ENCODE data around the gene ALPK1.

The ALPK1 gene

DNA sequence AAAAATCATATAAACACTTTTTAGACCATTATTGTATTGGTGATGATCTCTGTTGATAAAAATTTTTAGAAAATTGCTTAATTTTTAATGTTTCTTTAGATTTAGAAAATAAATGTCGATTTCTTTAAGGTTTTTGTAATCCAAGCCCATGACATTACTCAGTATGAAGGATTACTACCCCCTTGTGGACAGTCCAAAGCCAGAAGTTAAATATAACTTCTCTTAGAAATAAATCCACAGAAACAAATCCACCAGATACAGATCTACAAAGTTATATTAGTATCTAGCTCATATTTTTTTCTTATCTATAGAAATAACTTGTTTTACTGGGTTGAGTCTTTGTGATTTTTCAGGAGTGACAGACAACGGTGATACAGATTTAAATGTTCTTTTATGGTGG lies 30.3 kb upstream of the ALPK1 start:
- TF ChIP-seq SIN3A (IDR thresholded peaks at IDR 0.05; ENCODE audit: borderline replicate concordance, insufficient read depth, low read length) (no peak), FOXP2 (optimal IDR thresholded peaks at IDR 0.05; ENCODE audit: borderline replicate concordance, extremely low read depth, extremely low read length, insufficient read depth) (no peak), POLR2AphosphoS5 (IDR thresholded peaks at IDR 0.05; ENCODE audit: low read depth, low read length) (no peak), TAF1 (IDR thresholded peaks at IDR 0.05; ENCODE audit: borderline replicate concordance, insufficient read depth, low read length) (no peak)
- TF ChIP-seq, protein P1, sequence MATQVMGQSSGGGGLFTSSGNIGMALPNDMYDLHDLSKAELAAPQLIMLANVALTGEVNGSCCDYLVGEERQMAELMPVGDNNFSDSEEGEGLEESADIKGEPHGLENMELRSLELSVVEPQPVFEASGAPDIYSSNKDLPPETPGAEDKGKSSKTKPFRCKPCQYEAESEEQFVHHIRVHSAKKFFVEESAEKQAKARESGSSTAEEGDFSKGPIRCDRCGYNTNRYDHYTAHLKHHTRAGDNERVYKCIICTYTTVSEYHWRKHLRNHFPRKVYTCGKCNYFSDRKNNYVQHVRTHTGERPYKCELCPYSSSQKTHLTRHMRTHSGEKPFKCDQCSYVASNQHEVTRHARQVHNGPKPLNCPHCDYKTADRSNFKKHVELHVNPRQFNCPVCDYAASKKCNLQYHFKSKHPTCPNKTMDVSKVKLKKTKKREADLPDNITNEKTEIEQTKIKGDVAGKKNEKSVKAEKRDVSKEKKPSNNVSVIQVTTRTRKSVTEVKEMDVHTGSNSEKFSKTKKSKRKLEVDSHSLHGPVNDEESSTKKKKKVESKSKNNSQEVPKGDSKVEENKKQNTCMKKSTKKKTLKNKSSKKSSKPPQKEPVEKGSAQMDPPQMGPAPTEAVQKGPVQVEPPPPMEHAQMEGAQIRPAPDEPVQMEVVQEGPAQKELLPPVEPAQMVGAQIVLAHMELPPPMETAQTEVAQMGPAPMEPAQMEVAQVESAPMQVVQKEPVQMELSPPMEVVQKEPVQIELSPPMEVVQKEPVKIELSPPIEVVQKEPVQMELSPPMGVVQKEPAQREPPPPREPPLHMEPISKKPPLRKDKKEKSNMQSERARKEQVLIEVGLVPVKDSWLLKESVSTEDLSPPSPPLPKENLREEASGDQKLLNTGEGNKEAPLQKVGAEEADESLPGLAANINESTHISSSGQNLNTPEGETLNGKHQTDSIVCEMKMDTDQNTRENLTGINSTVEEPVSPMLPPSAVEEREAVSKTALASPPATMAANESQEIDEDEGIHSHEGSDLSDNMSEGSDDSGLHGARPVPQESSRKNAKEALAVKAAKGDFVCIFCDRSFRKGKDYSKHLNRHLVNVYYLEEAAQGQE (IDR thresholded peaks at IDR 0.05; ENCODE audit: insufficient read depth in 1 of 2, low read depth in 2 of 2, low read length in 2 of 2), result no peak

DNA sequence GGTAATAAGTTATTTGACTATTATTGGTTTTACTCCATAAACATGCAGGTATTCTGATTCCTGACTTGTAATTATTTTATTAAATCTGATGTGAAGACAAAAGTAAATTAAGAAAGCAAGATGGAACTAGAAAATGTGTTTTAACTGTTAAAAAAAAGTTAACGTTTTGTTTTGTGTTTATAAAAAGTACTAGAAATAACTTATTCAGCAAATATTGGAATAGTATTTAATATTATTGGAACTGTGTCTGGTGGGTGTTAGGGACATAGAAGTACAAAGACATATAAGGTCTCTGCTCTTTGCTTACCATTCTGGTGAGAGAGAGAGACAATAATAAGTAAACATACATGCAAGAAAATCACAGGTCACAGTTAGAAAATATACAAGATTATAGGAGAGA lies 27.1 kb upstream of the ALPK1 start:
- TF ChIP-seq TAF1 (IDR thresholded peaks at IDR 0.05; ENCODE audit: borderline replicate concordance, insufficient read depth, low read length) (no peak), FOXP2 (optimal IDR thresholded peaks at IDR 0.05; ENCODE audit: borderline replicate concordance, extremely low read depth, extremely low read length, insufficient read depth) (no peak), POLR2AphosphoS5 (IDR thresholded peaks at IDR 0.05; ENCODE audit: low read depth, low read length) (no peak), SIN3A (IDR thresholded peaks at IDR 0.05; ENCODE audit: borderline replicate concordance, insufficient read depth, low read length) (no peak)
- TF ChIP-seq, protein P1 (IDR thresholded peaks at IDR 0.05; ENCODE audit: insufficient read depth in 1 of 2, low read depth in 2 of 2, low read length in 2 of 2), result no peak

DNA sequence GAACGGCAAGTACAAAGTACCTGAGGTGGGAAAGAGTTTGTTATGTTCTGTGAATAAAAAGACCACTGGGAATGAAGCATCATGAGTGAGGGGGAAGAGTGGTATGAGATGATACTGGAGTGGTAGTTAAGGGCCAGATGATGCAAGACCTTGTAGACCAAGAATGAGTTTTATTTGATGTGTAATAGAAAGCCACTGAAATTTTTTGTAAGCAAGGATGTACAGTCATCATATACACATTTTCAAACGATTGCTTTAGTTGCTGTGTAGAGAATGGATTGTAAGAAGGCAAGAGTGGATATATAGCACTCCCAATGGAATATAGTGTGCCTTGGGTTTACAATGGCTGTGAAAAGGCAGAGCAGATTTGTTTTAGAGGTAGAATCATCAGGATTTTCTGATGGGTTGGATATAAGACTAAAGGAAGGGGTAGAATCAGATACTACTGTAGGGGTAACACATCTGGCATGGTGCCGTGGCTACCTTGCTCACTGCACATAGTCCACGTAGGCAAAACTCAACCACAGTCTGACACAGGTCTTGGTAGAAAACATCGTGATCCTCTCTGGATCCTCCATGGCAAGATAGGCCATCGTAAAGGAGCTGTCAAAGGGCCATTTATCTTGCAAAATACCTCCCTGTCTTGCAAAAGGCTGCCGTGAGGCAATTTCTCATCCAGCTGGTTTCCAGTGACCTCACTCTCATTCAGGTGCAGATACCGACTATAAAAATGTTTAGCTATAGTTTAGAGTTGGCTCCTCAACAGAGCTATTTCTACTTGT lies 26.3 kb upstream of the ALPK1 start:
- TF ChIP-seq FOXP2 (optimal IDR thresholded peaks at IDR 0.05; ENCODE audit: borderline replicate concordance, extremely low read depth, extremely low read length, insufficient read depth) (no peak), POLR2AphosphoS5 (IDR thresholded peaks at IDR 0.05; ENCODE audit: low read depth, low read length) (no peak), TAF1 (IDR thresholded peaks at IDR 0.05; ENCODE audit: borderline replicate concordance, insufficient read depth, low read length) (no peak), SIN3A (IDR thresholded peaks at IDR 0.05; ENCODE audit: borderline replicate concordance, insufficient read depth, low read length) (no peak)
- TF ChIP-seq, protein P1 (IDR thresholded peaks at IDR 0.05; ENCODE audit: insufficient read depth in 1 of 2, low read depth in 2 of 2, low read length in 2 of 2), result no peak

DNA sequence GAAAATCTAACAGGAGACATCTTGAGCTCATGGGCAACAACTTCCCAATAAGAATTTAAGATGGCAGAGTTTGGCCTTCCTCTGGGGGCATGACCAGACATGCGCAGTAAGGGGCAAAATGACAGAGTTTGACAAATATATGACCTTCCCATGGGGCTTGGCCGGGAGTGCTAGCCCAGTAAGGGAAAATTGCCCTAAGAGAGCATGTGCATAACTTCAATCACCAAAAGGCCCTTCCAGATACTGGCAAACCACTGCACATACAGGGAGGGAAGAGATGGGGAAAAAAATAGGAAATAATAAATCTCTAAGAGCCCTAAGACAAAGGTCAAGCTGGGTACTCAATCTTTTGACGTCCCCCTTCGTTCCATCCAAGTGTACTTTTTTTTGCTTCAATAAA lies 24.9 kb upstream of the ALPK1 start:
- TF ChIP-seq SIN3A (IDR thresholded peaks at IDR 0.05; ENCODE audit: borderline replicate concordance, insufficient read depth, low read length), result no peak
- TF ChIP-seq TAF1 (IDR thresholded peaks at IDR 0.05; ENCODE audit: borderline replicate concordance, insufficient read depth, low read length), result no peak
- TF ChIP-seq FOXP2 (optimal IDR thresholded peaks at IDR 0.05; ENCODE audit: borderline replicate concordance, extremely low read depth, extremely low read length, insufficient read depth), result no peak
- no peak for TF ChIP-seq POLR2AphosphoS5 (IDR thresholded peaks at IDR 0.05; ENCODE audit: low read depth, low read length)
- TF ChIP-seq, protein P1 (IDR thresholded peaks at IDR 0.05; ENCODE audit: insufficient read depth in 1 of 2, low read depth in 2 of 2, low read length in 2 of 2), result no peak
